ENCODE results near the gene FAM78B. TPM values are rescaled to one million over a fixed set of nuclear protein-coding genes. Genes with fewer than 3 reads are reported as not detected.

The FAM78B gene
- total and polyA plus RNA-seq, 2 of the 8 experiments (the other 6 are each of a cell fraction or from before 2014, with no cell fraction given) = 2.3 to 3.6 TPM

DNA sequence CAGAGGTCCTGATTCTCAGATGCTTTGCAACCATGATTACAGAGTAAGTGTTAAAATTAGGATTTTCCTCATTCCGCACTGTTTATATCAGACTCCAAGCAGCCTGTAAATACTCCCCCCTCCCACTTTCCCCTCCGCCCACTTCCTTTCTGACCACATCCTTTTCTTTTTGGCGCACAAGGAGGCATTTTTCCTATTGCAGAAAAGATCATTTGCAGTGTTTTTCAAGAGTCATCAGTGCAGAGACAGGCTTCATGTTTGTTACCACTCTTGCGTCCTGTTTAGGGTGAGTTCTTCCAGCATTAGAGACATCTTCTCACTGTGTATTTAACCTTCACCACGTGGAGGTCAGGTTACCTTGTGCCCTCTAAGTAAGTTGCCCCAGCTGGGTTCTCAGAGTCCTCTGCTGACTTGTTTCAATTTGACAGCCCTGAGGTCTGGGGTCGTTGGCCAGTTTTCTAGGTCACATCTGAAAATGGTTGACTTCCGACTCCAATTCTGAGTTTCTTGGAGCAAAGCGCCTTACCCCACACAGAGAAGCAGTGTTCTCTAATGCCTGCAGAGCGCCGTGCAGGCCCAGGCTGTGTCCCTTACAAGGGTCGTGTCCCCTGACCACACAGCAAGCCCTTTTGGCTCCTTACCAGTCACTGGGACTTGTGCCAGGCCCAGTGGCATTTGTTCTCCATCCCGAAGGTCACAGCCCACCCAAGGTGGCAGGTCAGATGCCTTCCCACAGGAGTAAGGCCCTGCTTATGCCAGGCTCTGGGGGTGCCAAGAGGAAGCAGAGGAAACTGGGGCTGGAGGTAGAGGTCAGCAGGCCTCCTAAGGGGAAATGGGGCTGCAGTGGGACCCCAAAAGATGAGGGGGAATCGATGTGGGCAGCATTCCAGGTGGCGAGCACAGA, 85.6 kb downstream of the FAM78B start (continued):
- TF ChIP-seq CHD7 (IDR thresholded peaks at IDR 0.05; ENCODE audit: insufficient replicate concordance, low read length) (no peak), CREB1 (IDR thresholded peaks at IDR 0.05) (no peak), BCL11A (IDR thresholded peaks at IDR 0.05; ENCODE audit: low read depth in 2 of 2, low read length in 2 of 2) (no peak), SIRT6 (IDR thresholded peaks at IDR 0.05; ENCODE audit: low read length) (no peak), CEBPB (IDR thresholded peaks at IDR 0.05; ENCODE audit: low read depth, low read length) (no peak), E2F6 (IDR thresholded peaks at IDR 0.05) (no peak), SP1 (IDR thresholded peaks at IDR 0.05; ENCODE audit: low read depth, low read length) (no peak), CTBP2 (IDR thresholded peaks at IDR 0.05; ENCODE audit: borderline replicate concordance, insufficient read depth, insufficient read length, low read length) (no peak), TEAD4 (IDR thresholded peaks at IDR 0.05; ENCODE audit: low read depth, low read length) (no peak), POU5F1 (IDR thresholded peaks at IDR 0.05; ENCODE audit: low read depth, low read length) (no peak)
